ENCODE data around the gene MANEAL.

Gene MANEAL

DNA sequence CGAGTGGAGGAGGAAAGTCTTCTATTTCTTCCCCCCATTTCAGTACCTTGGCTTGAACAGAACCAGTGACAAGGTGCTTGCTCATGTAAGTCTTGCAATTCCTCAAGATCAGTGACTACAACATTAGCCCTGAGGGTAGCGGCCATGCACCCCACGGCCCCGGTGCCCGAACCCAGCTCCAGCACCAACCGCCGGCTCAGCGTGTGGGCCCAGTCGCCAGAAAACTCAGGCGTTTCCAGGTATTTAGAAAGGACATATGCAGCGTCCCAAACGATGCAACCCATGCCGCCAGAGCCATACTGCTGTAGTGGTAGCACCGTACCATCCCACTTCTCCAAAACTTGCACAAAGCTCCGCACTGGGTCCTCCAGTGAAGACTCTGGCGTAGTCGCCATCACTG, 11.2 kb upstream of the MANEAL start:
- no peak for DNase-seq (ENCODE audit: low spot score)

DNA sequence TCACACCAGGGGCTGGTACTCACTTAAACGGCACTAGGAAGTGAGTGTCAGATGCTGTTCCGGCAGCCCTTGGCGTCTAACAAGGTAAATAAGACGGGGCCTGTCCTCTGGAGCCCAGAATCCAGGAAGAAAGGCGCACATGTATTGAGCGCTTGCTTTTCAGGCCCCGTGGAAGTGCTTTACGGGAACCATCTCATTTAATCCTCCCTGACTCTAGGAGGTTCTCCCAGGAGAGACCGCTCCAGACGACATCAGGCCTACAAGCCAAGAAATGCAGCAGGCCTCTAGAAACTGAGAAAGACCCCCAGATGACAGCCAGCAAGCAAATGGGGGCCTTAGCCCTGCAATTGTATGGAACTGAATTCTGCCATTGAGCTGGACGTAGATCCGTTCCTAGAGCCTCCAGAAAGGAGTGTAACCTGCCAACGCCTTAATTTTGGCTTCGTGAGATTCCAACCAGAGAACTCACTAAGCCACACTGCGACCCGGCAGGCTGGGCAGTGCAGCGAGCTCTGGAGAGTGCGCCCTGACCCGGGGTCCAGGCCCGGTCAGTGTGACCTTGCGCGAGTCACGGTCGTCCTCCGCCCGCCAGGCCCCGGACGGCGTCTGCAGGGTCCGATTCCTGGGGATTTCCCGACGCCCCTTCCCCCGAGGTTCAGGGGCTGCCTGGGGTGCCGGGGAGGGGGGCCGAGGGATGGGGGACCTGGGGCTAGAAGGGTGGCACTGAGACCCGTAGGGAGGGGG, 532 bp upstream of the MANEAL start:
- DNase-seq (ENCODE audit: low spot score), result no peak

DNA sequence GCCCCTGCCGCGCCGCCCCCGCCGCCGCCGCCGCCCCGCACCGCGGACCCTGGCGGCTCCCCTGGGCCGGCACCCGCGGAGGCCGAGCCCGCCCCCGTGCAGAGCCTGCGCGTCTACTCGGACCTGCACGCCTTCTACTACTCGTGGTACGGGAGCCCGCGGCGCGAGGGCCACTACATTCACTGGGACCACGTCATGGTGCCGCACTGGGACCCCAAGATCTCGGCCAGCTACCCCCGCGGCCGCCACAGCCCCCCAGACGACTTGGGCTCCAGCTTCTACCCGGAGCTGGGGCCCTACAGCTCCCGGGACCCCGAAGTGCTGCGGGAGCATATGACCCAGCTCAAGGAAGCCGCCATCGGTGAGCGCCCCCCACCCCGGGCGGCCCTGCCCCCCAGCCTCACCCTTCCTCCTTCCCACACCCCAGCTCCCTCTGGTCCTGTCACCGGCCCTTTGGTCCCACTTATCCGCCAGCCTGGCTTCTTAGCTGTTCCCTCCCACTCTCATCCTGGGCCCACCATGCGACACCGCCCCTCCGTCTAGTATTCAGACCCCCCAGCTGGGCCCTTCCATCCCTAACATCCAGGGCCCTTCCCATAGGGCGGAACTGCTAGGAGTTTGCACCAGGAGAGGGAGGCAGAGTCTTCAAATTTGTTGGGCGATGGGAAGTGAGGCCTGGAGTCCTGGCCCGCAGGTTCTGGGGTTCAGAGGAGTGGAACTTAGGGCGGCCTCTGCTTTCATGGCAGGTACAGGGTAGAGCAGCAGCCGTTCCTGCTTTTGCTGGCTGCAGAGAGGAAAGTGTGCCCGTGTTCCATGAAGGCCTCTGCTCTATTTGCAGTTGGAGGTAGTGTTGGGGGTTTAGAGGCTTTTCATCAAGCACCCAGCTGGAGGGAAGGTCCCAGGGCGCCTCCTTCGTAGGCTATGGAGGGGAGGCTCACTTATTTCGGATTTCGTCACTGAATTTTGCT, 1.0 kb downstream of the MANEAL start:
- no peak for DNase-seq (ENCODE audit: low spot score)

DNA sequence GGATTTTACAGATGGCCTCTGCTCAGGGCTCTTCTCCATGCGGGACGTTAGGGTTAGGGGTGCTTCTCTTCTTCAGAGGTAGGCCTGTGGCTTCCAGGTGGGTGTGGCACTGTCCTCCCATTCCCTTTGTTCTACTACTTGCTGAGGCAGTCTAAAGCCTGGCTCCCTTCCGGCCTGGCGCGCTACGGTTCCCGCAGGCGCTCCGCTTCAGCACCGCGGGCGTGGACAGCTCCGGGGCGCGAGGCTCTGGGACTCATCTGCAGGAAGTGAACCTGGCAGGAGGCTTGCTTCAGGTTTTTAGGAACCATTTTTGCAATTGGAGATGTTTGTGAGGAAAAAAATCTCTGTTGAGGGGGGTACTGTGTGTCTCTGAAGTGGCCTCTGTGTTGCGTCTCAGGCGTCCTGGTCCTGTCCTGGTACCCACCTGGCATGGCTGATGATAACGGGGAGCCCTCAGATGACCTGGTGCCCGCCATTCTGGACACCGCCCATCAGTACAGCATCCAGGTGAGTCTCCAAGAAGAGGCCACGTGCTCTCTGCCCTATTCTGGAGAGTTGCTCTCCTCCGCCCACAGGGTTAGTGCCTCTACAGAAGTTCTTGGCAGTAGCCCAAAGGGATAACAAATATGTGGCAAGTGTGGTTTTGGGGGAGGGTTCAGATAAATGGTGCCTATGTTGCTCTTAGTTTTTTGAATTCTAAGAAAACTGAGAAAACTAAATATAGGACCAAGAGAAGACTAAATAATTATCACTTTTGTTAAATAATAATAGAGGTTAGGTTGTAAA, 1.9 kb downstream of the MANEAL start:
- DNase-seq (ENCODE audit: low spot score), result no peak

GRCh38 chr1:37797750-37798345, 4.2 kb downstream of the MANEAL start:
- no peak for DNase-seq (ENCODE audit: low spot score)

GRCh38 chr1:37802439-37802838, 8.8 kb downstream of the MANEAL start:
- DNase-seq (ENCODE audit: low spot score), result no peak

- DNase-seq (ENCODE audit: low spot score), result no peak
These were observed 13.5 kb downstream of the MANEAL start for GRCh38 chr1:37807220-37807554.

DNA sequence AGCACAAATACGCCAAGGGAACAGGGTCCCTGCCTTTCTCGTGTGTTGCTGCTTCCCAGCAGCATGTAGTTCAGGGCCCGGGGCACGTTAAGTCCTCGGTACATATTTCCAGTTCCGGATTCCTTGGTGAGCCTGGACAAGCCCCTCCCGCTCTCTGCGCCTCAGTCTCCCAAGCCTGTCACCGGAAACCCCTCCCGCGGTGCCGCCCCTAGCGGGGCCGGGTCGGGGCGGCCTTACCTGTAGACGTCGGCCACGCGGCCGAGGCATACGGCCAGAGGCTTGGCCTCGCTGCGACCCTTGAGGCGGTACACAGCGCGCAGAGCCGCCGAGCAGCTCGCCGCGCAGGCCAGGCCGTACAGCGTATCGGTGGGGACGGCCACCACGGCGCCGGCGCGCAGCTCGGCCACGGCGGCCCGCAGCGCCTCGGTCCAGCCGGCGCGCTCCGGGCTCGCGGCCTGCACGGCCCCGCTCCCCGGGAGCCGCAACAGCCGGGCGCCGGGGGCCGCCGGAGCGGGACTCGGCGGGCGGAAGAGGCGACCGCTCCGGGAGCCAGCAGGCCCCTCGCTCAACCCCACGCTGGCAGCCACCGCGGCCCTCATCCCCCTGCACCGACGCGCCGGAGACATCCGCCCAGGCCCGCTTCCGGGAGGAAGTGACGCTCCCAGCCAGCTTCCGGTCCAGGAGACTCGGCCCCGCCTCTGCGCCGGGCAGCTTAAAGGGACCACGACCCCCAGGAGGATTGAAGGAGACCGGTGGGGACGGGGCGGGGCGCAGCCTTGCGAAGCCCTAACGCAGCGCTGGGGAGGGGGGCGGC, 14.1 kb downstream of the MANEAL start, which contains the start of the genes C1orf122 and YRDC:
C1orf122 (plus strand) TSS at position 236 of the 814 bp plus-strand sequence. CDS start 615 bp downstream, outside the sequence.
YRDC (minus strand) TSS at position 654 of the 814 bp plus-strand sequence; CDS start at position 626, 28 bp downstream.
- DNase-seq (ENCODE audit: low spot score), result peak; percentile 93

- DNase-seq (ENCODE audit: low spot score), result peak; percentile 60
These were observed 15.0 kb downstream of the MANEAL start for GRCh38 chr1:37808369-37809319.

DNA sequence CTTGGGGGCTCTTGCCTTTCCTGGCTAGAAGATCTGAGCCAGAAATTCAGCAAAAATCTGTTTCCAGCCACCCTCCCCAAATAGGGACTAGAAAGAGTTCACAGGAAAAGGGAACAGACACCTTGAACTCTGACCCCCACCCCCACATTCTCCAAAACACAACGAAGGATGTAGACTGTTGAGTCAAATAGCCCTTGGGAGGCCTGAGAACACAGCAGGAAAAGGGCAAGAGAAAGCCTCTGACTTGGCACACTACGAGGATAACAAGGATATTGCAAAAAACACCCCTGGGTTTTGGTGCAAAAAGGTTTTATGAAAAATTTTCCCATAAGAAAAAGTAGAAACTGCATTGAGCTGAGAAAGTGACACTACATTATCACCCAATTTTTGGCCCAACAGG, 16.3 kb downstream of the MANEAL start:
- no peak for DNase-seq (ENCODE audit: low spot score)

- peak; percentile 77 for DNase-seq (ENCODE audit: low spot score)
These were observed 17.5 kb downstream of the MANEAL start for GRCh38 chr1:37811027-37811655.

DNA sequence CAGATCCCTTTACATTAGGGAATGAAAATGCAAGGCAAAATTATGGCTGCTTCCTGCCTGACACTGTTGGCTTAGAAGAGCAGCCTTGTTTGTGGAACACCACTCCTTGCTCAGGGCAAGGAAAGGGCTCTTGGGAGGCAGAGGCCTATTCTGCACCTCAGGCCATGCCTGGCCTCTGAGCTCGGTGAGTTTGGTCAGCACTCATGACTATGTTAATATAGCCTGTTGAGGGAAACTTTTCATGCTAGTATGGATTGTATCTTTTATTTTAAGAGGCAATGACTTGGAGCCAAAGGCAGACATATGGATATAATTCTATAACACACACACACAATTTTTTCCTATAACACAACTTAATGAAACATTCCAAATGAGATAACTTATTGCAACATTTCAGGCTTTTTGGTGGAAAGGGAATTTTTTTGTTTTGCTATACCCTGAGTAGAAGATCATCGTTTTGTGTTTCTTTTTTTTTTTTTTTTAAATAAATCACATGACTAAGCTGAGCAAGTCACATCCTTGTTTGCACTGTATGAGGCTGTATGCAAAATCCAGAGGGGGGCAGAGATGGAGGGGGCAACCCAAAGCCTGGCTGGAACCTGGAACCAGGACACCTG, 20.0 kb downstream of the MANEAL start:
- DNase-seq (ENCODE audit: low spot score), result no peak

DNA sequence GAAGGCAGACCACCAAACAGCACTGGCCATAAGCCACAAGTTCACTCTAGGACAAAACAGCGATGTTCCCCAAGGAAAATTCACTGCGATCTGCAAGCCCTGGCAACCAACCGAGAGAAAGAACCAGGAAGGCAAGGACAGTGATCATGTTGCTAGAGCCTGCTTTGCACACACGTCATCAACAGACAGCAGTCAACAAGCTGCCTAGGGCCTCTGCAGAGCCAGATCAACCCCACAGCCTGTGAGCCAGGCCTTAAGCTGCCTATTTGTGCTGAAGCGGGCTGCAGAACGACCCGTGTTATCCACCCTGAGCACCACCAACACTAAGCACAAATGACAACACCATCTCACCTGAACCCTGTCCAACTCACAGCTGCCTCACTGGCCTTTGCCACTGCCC, 20.6 kb downstream of the MANEAL start:
- no peak for DNase-seq (ENCODE audit: low spot score)

GRCh38 chr1:37817481-37817880, 23.8 kb downstream of the MANEAL start:
- DNase-seq (ENCODE audit: low spot score), result no peak

GRCh38 chr1:37821481-37821880, 27.8 kb downstream of the MANEAL start:
- DNase-seq (ENCODE audit: low spot score), result no peak

DNA sequence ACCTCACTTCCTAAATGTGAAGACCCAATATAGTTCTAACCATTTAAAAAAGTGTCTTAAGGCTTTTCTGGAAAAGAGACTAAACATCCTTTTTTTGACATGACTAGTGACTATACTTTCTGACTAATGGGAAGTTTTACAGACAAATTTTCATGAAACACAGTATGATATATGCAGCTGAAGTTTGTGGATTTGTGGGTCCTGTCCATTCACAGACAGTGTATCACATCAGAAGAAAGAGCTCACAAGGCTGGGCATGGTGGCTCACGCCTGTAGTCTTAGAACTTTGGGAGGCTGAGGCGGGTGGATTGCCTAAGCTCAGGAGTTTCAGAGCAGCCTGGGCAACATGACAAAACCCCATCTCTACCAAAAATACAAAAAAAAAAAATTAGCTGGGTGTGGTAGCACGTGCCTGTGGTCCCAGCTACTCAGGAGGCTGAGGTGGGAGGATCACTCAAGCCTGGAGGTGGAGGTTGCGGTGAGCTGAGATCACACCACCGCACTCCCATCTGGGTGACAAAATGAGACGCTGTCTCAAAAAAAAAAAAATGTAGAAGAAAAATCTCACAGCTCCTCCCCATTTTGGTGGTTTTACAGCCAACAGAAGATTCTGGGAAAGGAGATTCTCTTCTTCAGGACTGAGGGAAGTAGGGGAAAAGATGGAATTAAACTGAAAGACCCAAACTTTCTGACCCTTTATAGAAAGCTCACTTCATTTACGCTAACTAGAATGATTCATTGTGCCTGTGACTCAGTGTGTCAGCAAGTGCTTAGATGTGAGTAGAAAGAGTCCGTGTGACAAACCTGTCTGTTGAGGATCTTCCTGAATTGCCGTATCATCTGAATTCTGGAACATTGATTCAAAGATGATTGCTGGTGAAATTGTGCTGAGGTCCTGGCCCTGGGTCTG, 29.5 kb downstream of the MANEAL start:
- no peak for DNase-seq (ENCODE audit: low spot score)

DNA sequence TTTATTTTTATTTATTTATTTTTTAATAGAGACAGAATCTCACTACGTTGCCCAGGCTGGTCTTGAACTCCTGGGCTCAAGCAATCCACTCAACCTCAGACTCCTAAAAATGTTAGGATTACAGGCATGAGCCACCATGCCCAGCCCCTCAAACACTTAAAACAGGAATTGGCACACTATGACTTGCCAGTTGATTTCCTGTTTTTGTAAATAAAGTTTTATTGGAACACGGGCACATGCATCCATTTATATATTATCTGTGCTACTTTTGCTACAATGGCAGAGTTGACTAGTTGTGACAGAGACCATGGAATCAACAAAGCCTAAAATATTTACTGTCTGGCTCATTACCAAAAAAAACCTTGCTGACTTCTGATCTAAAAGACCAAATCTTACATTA, 30.4 kb downstream of the MANEAL start:
- no peak for DNase-seq (ENCODE audit: low spot score)

- DNase-seq (ENCODE audit: low spot score), result no peak
These were observed 31.9 kb downstream of the MANEAL start for GRCh38 chr1:37825506-37825905.
